WTC11 (cell line): ENCODE measurements around the gene EGLN1. TPM values are rescaled to one million over a fixed set of nuclear protein-coding genes. Genes with fewer than 3 reads are reported as not detected.

ENCODE experiments used
- ATAC-seq: fragments of 200-7000 bp; cut with Tn5 transposase; 2 replicates; pipeline ENCODE4 v1.10.0; 2021; ENCODE audit warnings: mild to moderate bottlenecking, moderate library complexity
- CTCF ChIA-PET: fragments of 300-600 bp; sonication (Branson Sonifier 250); formaldehyde crosslinking; loops from one replicate; lab custom pipeline; 2021; ENCODE audit warnings: antibody characterized with exemption; lab: Charles Lee
- POLR2A ChIA-PET: fragments of 350-600 bp; sonication (Branson Sonifier 250); formaldehyde crosslinking; loops from one replicate; lab custom pipeline; 2021; ENCODE audit warnings: antibody characterized with exemption; lab: Charles Lee
- DNase-seq: peaks from one replicate; pipeline ENCODE4 v3.0.0; 2021; ENCODE audit warnings: low spot score
- H3K27ac Mint-ChIP-seq: 2 replicates; pipeline ENCODE4 v1.8.0; 2021; ENCODE audit warnings: mixed read lengths
- H3K27me3 Mint-ChIP-seq: 2 replicates; pipeline ENCODE4 v1.8.0; 2021; ENCODE audit warnings: low read depth, mild to moderate bottlenecking, moderate library complexity, mixed read lengths
- H3K36me3 Mint-ChIP-seq: 2 replicates; pipeline ENCODE4 v1.8.0; 2021; ENCODE audit warnings: mixed read lengths
- H3K4me1 Mint-ChIP-seq: 2 replicates; pipeline ENCODE4 v1.8.0; 2022; ENCODE audit warnings: mixed read lengths
- H3K4me3 Mint-ChIP-seq: 2 replicates; pipeline ENCODE4 v1.8.0; 2021; ENCODE audit warnings: mild to moderate bottlenecking, moderate library complexity, mixed read lengths
- H3K9me3 Mint-ChIP-seq: 2 replicates; pipeline ENCODE4 v1.8.0; 2021; ENCODE audit warnings: mixed read lengths
- ATF1 ChIP-seq: sonication (generic); formaldehyde crosslinking; IDR thresholded peaks from 2 replicates; pipeline ENCODE4 v1.8.1; 2023; ENCODE audit warnings: mild to moderate bottlenecking, moderate library complexity, missing genetic modification reagents
- CREM ChIP-seq: sonication (generic); formaldehyde crosslinking; IDR thresholded peaks from 2 replicates; pipeline ENCODE4 v1.8.1; 2022; ENCODE audit warnings: mild to moderate bottlenecking, missing genetic modification reagents, moderate library complexity
- ELF4 ChIP-seq: sonication (generic); formaldehyde crosslinking; IDR thresholded peaks from 2 replicates; pipeline ENCODE4 v1.8.1; 2022; ENCODE audit warnings: low read depth, mild to moderate bottlenecking, moderate library complexity, missing genetic modification reagents
- ESRRA ChIP-seq: sonication (generic); formaldehyde crosslinking; IDR thresholded peaks from 2 replicates; pipeline ENCODE4 v1.8.1; 2022; ENCODE audit warnings: mild to moderate bottlenecking, missing genetic modification reagents, borderline replicate concordance
- FOXJ3 ChIP-seq: sonication (generic); formaldehyde crosslinking; IDR thresholded peaks from 2 replicates; pipeline ENCODE4 v1.9.0; 2021; ENCODE audit warnings: missing genetic modification reagents, mild to moderate bottlenecking, borderline replicate concordance
- GRHL2 ChIP-seq: fragments of 250-450 bp; sonication (Bioruptor Pico); IDR thresholded peaks from 2 replicates; pipeline ENCODE4 v1.8.0; 2022; ENCODE audit warnings: mild to moderate bottlenecking, moderate library complexity; ENCODE audit not compliant: insufficient replicate concordance, severe bottlenecking
- GTF2I ChIP-seq: fragments of 250-450 bp; sonication (Bioruptor Pico); conservative IDR thresholded peaks from 2 replicates; pipeline ENCODE4 v1.4.0; 2021; ENCODE audit warnings: mild to moderate bottlenecking
- JUN ChIP-seq: sonication (generic); formaldehyde crosslinking; IDR thresholded peaks from 2 replicates; pipeline ENCODE4 v1.8.0; 2023; ENCODE audit warnings: mild to moderate bottlenecking, missing genetic modification reagents
- MYBL2 ChIP-seq: sonication (generic); formaldehyde crosslinking; IDR thresholded peaks from 2 replicates; pipeline ENCODE4 v1.8.1; 2023; ENCODE audit warnings: mild to moderate bottlenecking, moderate library complexity, missing genetic modification reagents
- NFE2L1 ChIP-seq: sonication (generic); formaldehyde crosslinking; IDR thresholded peaks from 2 replicates; pipeline ENCODE4 v1.8.1; 2023; ENCODE audit warnings: missing genetic modification reagents
- NFYB ChIP-seq: sonication (generic); formaldehyde crosslinking; conservative IDR thresholded peaks from 2 replicates; pipeline ENCODE4 v1.8.0; 2022; ENCODE audit warnings: low read depth, missing genetic modification reagents
- OVOL2 ChIP-seq: fragments of 250-450 bp; sonication (Bioruptor Pico); IDR thresholded peaks from 2 replicates; pipeline ENCODE4 v1.9.0; 2021; ENCODE audit warnings: mild to moderate bottlenecking, borderline replicate concordance
- SMAD3 ChIP-seq: sonication (generic); formaldehyde crosslinking; IDR thresholded peaks from 2 replicates; pipeline ENCODE4 v1.8.0; 2022; ENCODE audit warnings: missing genetic modification reagents, mild to moderate bottlenecking, borderline replicate concordance
- SMAD4 ChIP-seq: sonication (generic); formaldehyde crosslinking; IDR thresholded peaks from 2 replicates; pipeline ENCODE4 v1.8.0; 2022; ENCODE audit warnings: mild to moderate bottlenecking, missing genetic modification reagents
- ZNF219 ChIP-seq: sonication (generic); formaldehyde crosslinking; IDR thresholded peaks from 2 replicates; pipeline ENCODE4 v1.8.0; 2023; ENCODE audit warnings: missing genetic modification reagents, mild to moderate bottlenecking, borderline replicate concordance
- ZNF232 ChIP-seq: sonication (generic); formaldehyde crosslinking; IDR thresholded peaks from 2 replicates; pipeline ENCODE4 v1.8.0; 2022; ENCODE audit warnings: mild to moderate bottlenecking, missing genetic modification reagents
- ZNF416 ChIP-seq: fragments of 250-450 bp; sonication (Bioruptor Pico); IDR thresholded peaks from 2 replicates; pipeline ENCODE4 v1.9.0; 2021; ENCODE audit warnings: mild to moderate bottlenecking, inconsistent platforms
- total RNA-seq: library from RNA; stranded (reverse); gene quantifications from 3 replicates; pipeline ENCODE4 v1.2.3, GENCODE V29; 2021
- TF ChIP-seq, protein P1 (sequence below): sonication (generic); formaldehyde crosslinking; IDR thresholded peaks from 2 replicates; pipeline ENCODE4 v1.8.1; 2022; ENCODE audit warnings: mild to moderate bottlenecking, moderate library complexity, missing genetic modification reagents
- TF ChIP-seq, protein P2 (sequence below): sonication (generic); formaldehyde crosslinking; IDR thresholded peaks from 2 replicates; pipeline ENCODE4 v1.8.1; 2022; ENCODE audit warnings: mild to moderate bottlenecking, missing genetic modification reagents, moderate library complexity, borderline replicate concordance
- TF ChIP-seq, protein P3 (sequence below): sonication (generic); formaldehyde crosslinking; IDR thresholded peaks from 2 replicates; pipeline ENCODE4 v1.8.0; 2022; ENCODE audit warnings: mild to moderate bottlenecking, missing genetic modification reagents
- TF ChIP-seq, protein P4 (sequence below): sonication (generic); formaldehyde crosslinking; IDR thresholded peaks from 2 replicates; pipeline ENCODE4 v1.8.1; 2022; ENCODE audit warnings: low read depth, missing genetic modification reagents, borderline replicate concordance
- TF ChIP-seq, protein P5 (sequence below): sonication (generic); formaldehyde crosslinking; IDR thresholded peaks from 2 replicates; pipeline ENCODE4 v1.8.1; 2023; ENCODE audit warnings: mild to moderate bottlenecking, missing genetic modification reagents, moderate library complexity
- TF ChIP-seq, protein P6 (sequence below): sonication (generic); formaldehyde crosslinking; IDR thresholded peaks from 2 replicates; pipeline ENCODE4 v1.8.0; 2023; ENCODE audit warnings: missing genetic modification reagents, mild to moderate bottlenecking, borderline replicate concordance

Gene EGLN1
- total RNA-seq, 1 experiment from 2014 or later: 13.7 TPM

DNA sequence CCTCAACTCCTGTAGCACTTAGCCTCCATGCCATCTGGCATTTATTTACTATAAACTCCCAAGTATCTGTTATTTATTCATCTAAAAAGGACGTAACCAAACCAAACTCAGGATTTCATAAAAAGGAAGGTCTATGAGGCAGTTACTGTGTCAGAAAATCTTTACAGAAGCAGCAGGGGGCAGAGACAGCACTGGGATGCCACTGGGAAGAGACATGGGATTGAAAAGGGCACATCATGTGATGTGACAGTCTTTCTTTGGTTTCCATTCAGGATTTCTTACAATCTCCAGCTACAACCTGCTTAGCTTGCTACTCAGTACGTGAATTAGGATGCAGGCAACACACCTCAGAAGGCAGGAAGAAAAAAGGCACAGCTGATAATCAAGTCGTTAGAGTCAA is 52.8 kb downstream of the EGLN1 start (continued):
- TF ChIP-seq ZNF416 (CRISPR knock-in tag) (no peak), SMAD4 (no peak), MYBL2 (CRISPR knock-in tag) (no peak), GTF2I (CRISPR knock-in tag) (no peak), FOXJ3 (no peak), ATF1 (CRISPR knock-in tag) (no peak), CREM (CRISPR knock-in tag) (no peak)
- TF ChIP-seq, protein P1, sequence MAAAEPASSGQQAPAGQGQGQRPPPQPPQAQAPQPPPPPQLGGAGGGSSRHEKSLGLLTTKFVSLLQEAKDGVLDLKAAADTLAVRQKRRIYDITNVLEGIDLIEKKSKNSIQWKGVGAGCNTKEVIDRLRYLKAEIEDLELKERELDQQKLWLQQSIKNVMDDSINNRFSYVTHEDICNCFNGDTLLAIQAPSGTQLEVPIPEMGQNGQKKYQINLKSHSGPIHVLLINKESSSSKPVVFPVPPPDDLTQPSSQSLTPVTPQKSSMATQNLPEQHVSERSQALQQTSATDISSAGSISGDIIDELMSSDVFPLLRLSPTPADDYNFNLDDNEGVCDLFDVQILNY (CRISPR knock-in tag): no peak
- TF ChIP-seq, protein P2, sequence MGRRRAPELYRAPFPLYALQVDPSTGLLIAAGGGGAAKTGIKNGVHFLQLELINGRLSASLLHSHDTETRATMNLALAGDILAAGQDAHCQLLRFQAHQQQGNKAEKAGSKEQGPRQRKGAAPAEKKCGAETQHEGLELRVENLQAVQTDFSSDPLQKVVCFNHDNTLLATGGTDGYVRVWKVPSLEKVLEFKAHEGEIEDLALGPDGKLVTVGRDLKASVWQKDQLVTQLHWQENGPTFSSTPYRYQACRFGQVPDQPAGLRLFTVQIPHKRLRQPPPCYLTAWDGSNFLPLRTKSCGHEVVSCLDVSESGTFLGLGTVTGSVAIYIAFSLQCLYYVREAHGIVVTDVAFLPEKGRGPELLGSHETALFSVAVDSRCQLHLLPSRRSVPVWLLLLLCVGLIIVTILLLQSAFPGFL: no peak

DNA sequence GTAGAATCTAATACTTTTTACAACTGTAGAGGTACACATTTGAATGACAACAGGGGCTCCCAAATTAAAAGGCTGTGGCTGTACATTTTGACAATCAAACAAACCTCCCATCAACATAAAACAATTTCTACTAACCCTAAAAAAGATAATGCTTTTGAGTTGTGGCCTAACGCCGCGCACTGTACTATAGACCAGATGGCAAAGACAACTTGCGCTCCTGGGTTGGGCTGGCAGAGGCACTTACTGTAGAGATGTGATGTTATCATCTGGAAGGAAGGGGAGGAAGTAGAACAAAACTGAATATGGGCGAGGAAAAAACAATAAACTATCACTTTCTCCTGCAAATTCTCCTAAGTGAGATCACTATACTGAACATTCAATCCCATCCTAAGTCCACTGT is 57.9 kb downstream of the EGLN1 start:
- Mint-ChIP-seq H3K4me3 (no peak overlapping the region), H3K27ac (no peak overlapping the region), H3K9me3 (no peaks in the 10 kb centered on the region), H3K36me3 (no peaks in the 10 kb centered on the region; the same call in 1 of the 2 replicates), H3K27me3 (no peaks in the 10 kb centered on the region), H3K4me1 (no peaks in the 10 kb centered on the region)
- no peak for TF ChIP-seq JUN (CRISPR knock-in tag)
- no peak for TF ChIP-seq OVOL2
- TF ChIP-seq, protein P3, sequence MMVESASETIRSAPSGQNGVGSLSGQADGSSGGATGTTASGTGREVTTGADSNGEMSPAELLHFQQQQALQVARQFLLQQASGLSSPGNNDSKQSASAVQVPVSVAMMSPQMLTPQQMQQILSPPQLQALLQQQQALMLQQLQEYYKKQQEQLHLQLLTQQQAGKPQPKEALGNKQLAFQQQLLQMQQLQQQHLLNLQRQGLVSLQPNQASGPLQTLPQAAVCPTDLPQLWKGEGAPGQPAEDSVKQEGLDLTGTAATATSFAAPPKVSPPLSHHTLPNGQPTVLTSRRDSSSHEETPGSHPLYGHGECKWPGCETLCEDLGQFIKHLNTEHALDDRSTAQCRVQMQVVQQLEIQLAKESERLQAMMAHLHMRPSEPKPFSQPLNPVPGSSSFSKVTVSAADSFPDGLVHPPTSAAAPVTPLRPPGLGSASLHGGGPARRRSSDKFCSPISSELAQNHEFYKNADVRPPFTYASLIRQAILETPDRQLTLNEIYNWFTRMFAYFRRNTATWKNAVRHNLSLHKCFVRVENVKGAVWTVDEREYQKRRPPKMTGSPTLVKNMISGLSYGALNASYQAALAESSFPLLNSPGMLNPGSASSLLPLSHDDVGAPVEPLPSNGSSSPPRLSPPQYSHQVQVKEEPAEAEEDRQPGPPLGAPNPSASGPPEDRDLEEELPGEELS (CRISPR knock-in tag): no peak
- TF ChIP-seq, protein P4, sequence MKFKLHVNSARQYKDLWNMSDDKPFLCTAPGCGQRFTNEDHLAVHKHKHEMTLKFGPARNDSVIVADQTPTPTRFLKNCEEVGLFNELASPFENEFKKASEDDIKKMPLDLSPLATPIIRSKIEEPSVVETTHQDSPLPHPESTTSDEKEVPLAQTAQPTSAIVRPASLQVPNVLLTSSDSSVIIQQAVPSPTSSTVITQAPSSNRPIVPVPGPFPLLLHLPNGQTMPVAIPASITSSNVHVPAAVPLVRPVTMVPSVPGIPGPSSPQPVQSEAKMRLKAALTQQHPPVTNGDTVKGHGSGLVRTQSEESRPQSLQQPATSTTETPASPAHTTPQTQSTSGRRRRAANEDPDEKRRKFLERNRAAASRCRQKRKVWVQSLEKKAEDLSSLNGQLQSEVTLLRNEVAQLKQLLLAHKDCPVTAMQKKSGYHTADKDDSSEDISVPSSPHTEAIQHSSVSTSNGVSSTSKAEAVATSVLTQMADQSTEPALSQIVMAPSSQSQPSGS (CRISPR knock-in tag): no peak
- TF ChIP-seq, protein P2: no peak
- ChIA-PET CTCF (interaction anchor here (0.8 kb wide), 1 partner anchor 239 kb away, joined by 3 read pairs; no protein-coding TSS in a partner anchor), POLR2A (no interaction called here)
- DNase-seq (no peak), ATAC-seq (no peak)

DNA sequence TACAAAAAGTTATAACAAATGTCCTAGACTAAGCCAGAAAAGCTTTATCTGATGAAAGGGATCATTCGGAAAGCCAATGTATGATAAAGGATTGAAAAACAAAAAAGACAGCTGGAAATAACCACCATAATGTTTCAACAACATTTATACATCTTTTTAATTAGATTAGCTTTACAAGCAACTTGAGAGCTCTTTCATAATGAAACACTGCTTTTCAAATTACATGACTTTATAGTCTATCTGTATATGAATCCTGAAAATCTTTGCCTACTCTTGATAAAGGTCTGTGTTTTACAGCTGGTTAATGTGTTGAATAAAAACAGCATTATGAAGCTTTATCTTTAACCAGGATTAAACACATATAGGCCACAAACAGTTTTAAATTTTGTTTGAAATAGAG is 58.5 kb downstream of the EGLN1 start:
- ATAC-seq (no peak), DNase-seq (no peak)
- Mint-ChIP-seq H3K4me1 (no peaks in the 10 kb centered on the region), H3K4me3 (no peak overlapping the region), H3K27me3 (no peaks in the 10 kb centered on the region), H3K9me3 (no peaks in the 10 kb centered on the region), H3K27ac (no peak overlapping the region), H3K36me3 (no peaks in the 10 kb centered on the region; the same call in 1 of the 2 replicates)
- CTCF ChIA-PET: interaction anchor here (0.8 kb wide), 1 partner anchor 239 kb away, joined by 3 read pairs; no protein-coding TSS in a partner anchor
- POLR2A ChIA-PET: no interaction called here
- no peak for TF ChIP-seq NFE2L1
- no peak for TF ChIP-seq OVOL2
- TF ChIP-seq, protein P5, sequence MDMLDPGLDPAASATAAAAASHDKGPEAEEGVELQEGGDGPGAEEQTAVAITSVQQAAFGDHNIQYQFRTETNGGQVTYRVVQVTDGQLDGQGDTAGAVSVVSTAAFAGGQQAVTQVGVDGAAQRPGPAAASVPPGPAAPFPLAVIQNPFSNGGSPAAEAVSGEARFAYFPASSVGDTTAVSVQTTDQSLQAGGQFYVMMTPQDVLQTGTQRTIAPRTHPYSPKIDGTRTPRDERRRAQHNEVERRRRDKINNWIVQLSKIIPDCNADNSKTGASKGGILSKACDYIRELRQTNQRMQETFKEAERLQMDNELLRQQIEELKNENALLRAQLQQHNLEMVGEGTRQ (CRISPR knock-in tag): no peak
- TF ChIP-seq GRHL2: no peak
- no peak for TF ChIP-seq SMAD3
- TF ChIP-seq NFYB: no peak
- TF ChIP-seq ZNF232 (CRISPR knock-in tag): no peak
- no peak for TF ChIP-seq ZNF219 (CRISPR knock-in tag)
- no peak for TF ChIP-seq ELF4 (CRISPR knock-in tag)
- TF ChIP-seq ESRRA: no peak
- TF ChIP-seq, protein P6, sequence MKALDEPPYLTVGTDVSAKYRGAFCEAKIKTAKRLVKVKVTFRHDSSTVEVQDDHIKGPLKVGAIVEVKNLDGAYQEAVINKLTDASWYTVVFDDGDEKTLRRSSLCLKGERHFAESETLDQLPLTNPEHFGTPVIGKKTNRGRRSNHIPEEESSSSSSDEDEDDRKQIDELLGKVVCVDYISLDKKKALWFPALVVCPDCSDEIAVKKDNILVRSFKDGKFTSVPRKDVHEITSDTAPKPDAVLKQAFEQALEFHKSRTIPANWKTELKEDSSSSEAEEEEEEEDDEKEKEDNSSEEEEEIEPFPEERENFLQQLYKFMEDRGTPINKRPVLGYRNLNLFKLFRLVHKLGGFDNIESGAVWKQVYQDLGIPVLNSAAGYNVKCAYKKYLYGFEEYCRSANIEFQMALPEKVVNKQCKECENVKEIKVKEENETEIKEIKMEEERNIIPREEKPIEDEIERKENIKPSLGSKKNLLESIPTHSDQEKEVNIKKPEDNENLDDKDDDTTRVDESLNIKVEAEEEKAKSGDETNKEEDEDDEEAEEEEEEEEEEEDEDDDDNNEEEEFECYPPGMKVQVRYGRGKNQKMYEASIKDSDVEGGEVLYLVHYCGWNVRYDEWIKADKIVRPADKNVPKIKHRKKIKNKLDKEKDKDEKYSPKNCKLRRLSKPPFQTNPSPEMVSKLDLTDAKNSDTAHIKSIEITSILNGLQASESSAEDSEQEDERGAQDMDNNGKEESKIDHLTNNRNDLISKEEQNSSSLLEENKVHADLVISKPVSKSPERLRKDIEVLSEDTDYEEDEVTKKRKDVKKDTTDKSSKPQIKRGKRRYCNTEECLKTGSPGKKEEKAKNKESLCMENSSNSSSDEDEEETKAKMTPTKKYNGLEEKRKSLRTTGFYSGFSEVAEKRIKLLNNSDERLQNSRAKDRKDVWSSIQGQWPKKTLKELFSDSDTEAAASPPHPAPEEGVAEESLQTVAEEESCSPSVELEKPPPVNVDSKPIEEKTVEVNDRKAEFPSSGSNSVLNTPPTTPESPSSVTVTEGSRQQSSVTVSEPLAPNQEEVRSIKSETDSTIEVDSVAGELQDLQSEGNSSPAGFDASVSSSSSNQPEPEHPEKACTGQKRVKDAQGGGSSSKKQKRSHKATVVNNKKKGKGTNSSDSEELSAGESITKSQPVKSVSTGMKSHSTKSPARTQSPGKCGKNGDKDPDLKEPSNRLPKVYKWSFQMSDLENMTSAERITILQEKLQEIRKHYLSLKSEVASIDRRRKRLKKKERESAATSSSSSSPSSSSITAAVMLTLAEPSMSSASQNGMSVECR (CRISPR knock-in tag): no peak
